ENCODE data around the gene DCLK3.

GRCh38 chr3:36784138-36784635, 19.8 kb upstream of the DCLK3 start:
- TF ChIP-seq EZH2 (IDR thresholded peaks at IDR 0.05; ENCODE audit: borderline replicate concordance, low read depth, low read length, poor library complexity, severe bottlenecking) (no peak), CTCF (conservative IDR thresholded peaks at IDR 0.05; ENCODE audit: low read depth, low read length) (no peak)
